Heart left ventricle (tissue), 13 donors: ENCODE measurements around the gene ANKH.

Experiments used
- POLR2A ChIP-seq, 2 donors: fragments of 450-650 bp; IDR thresholded peaks; one replicate each; pipeline ENCODE4 v1.6.1; 2017; ENCODE audit warnings: antibody characterized with exemption in 2 of 2, mild to moderate bottlenecking in 2 of 2, moderate library complexity in 2 of 2
- TF ChIP-seq, protein P1 (sequence below), 12 donors: fragments of 200-600 bp; sonication (generic) in 4 of 12; IDR thresholded peaks; one replicate each; pipeline versions ENCODE4 v1.5.0 to v1.8.0; 2018 to 2022; ENCODE audit warnings: antibody characterized with exemption in 12 of 12, mild to moderate bottlenecking in 5 of 12
- donor health status: ischemic (EF 13 %, LVEDD 7.1; RV severe dilation, severe dysfunction).
- donor health status: DM: no; HTN: yes; CAD: no.
- donor health status: DM: no; HTN: no; CAD: no.
- donor health status: ischemic (EF 25% LVEDD 6.9; RV normal size, moderate dysfunction).
- donor health status: ischemic (EF 25% LVEDD 5.7; RV mildly dilated, moderate dysfunction).
- donor health status: ischemic (EF 35%, LVEDD 5.7; RV mildly dilated, moderate dysfunction).
- donor health status: nonischemic (EF 11% LVEDD 7.7; RV severe dilation, severe dysfunction).
- donor health status: DM: yes; HTN: yes; CAD: no.
- donor health status: PGD.
- donor health status: ischemic (EF 29% LVEDD 5.4; RV normal size, mild dysfunction).
- donor health status: nonischemic (EF 23%, LVEDD 6.1; RV moderate dilation, normal function).

DNA sequence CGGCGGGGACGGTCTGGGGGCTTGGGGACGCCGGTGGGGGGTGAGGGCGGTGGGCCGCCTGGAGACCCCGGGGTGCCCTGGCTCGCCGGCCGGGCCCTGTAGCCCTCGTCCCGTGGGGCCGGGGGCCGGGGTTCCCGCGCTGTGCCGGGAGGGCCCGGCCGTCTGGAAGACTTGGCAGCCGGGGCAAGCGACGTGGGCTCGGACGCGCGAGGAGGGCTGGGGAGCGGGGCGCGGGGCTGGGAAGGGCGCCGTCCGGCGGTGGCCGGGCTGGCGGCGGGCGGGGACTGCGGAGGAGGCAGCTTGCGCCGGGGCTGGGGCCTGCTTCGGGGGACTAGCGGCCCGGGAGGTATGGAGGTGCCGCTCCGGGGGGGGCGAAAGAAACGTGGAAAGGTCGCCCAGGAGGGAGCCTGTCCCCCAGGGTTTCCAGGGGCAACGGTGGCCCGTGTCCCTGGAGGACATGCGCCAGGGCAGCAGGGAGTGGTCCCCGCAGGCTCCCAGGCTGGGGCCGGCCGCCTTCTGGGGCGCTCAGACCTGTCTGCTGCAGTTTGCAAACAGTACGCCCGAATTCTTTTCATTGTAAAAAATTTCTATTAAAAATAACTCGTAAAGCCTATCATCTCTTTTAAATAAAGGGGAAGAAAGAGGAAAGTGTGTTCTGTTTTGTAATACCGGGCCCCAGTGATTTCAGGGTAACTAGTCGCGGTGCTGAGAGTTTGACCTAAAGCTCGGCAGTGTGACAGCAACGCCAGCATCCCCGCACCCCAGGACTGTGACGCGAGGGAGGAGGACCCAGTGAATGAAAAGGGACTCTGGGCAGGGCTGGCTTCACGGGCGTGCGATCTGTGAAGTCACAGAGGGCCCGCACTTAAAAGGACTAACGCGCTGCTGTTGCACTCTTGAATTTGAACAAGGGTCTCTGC lies 752 bp upstream of the ANKH start:
- TF ChIP-seq, protein P1, sequence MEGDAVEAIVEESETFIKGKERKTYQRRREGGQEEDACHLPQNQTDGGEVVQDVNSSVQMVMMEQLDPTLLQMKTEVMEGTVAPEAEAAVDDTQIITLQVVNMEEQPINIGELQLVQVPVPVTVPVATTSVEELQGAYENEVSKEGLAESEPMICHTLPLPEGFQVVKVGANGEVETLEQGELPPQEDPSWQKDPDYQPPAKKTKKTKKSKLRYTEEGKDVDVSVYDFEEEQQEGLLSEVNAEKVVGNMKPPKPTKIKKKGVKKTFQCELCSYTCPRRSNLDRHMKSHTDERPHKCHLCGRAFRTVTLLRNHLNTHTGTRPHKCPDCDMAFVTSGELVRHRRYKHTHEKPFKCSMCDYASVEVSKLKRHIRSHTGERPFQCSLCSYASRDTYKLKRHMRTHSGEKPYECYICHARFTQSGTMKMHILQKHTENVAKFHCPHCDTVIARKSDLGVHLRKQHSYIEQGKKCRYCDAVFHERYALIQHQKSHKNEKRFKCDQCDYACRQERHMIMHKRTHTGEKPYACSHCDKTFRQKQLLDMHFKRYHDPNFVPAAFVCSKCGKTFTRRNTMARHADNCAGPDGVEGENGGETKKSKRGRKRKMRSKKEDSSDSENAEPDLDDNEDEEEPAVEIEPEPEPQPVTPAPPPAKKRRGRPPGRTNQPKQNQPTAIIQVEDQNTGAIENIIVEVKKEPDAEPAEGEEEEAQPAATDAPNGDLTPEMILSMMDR (IDR thresholded peaks at IDR 0.05), result peak in 7 of 12 donors; percentile 16 to 40 (median 27)
- peak in 1 of 2 donors; percentile 61 for TF ChIP-seq POLR2A (IDR thresholded peaks at IDR 0.05)
